IMR-90 (cell line): Measurements from ENCODE around the gene STK32A. TPM values are rescaled to one million over a fixed set of nuclear protein-coding genes. Genes with fewer than 3 reads are reported as not detected.

Experiments used
- ATAC-seq: fragments of 200-7000 bp; cut with Tn5 transposase; 2 replicates; pipeline ENCODE4 v1.9.1; 2020; ENCODE audit warnings: low read depth, mild to moderate bottlenecking, moderate library complexity
- BruUV-seq: library from RNA; stranded (reverse); fragments of 400-500 nt; replicated peaks from 2 replicates; lab custom pipeline; 2021; lab: Mats Ljungman, UMichigan
- CTCF ChIA-PET: fragments of 300-600 bp; formaldehyde crosslinking; extraction: SDS; loops from one replicate; lab custom pipeline; 2021; ENCODE audit warnings: antibody characterized with exemption; lab: Yijun Ruan, JAX
- POLR2A ChIA-PET: fragments of 300-600 bp; sonication (Branson Sonifier 250); formaldehyde crosslinking; loops from one replicate; lab custom pipeline; 2022; ENCODE audit warnings: antibody characterized with exemption; ENCODE audit not compliant: unreplicated experiment; lab: Charles Lee
- DNase-seq: peaks from one replicate; pipeline ENCODE4 v3.0.0; 2013
- H2AFZ ChIP-seq: replicated peaks from 2 replicates; pipeline ENCODE3; 2013; ENCODE audit warnings: low read length, mild to moderate bottlenecking; ENCODE audit not compliant: poor library complexity
- H2AK5ac ChIP-seq: 2 replicates; pipeline ENCODE4 v1.6.1; 2013; ENCODE audit warnings: low read depth, low read length, inconsistent platforms
- H2AK9ac ChIP-seq: replicated peaks from 2 replicates; pipeline ENCODE3; 2013; ENCODE audit warnings: mild to moderate bottlenecking, low read depth, low read length, moderate library complexity; ENCODE audit not compliant: poor library complexity
- H2BK120ac ChIP-seq: 2 replicates; pipeline ENCODE4 v1.6.1; 2013; ENCODE audit warnings: low read depth, low read length, inconsistent platforms
- H2BK15ac ChIP-seq: 3 replicates; pipeline ENCODE4 v1.6.1; 2013; ENCODE audit warnings: low read depth, low read length, inconsistent platforms
- H2BK20ac ChIP-seq: 2 replicates; pipeline ENCODE4 v1.6.1; 2013; ENCODE audit warnings: low read depth, mild to moderate bottlenecking, inconsistent platforms, low read length, moderate library complexity
- H2BK5ac ChIP-seq: 2 replicates; pipeline ENCODE4 v1.6.1; 2013; ENCODE audit warnings: mild to moderate bottlenecking, low read depth, low read length, inconsistent platforms; ENCODE audit not compliant: poor library complexity, severe bottlenecking
- H3K14ac ChIP-seq: replicated peaks from 2 replicates; pipeline ENCODE4 v1.6.1; 2013; ENCODE audit warnings: low read depth, low read length, inconsistent platforms
- H3K18ac ChIP-seq: 2 replicates; pipeline ENCODE4 v1.6.1; 2013; ENCODE audit warnings: low read depth, low read length, control low read depth
- H3K23ac ChIP-seq: 2 replicates; pipeline ENCODE4 v1.6.1; 2013; ENCODE audit warnings: low read depth, low read length, inconsistent platforms
- H3K27ac ChIP-seq: 2 replicates; pipeline ENCODE4 v1.5.1; 2013; ENCODE audit warnings: mild to moderate bottlenecking, control low read depth, low read length; ENCODE audit not compliant: insufficient read depth
- H3K27me3 ChIP-seq: 2 replicates; pipeline ENCODE4 v1.6.1; 2013; ENCODE audit warnings: low read length; ENCODE audit not compliant: control insufficient read depth, insufficient read depth
- H3K36me3 ChIP-seq: 2 replicates; pipeline ENCODE4 v1.6.1; 2013; ENCODE audit warnings: low read length, mixed read lengths; ENCODE audit not compliant: control insufficient read depth, insufficient read depth
- H3K4ac ChIP-seq: 2 replicates; pipeline ENCODE4 v1.6.1; 2013; ENCODE audit warnings: low read depth, low read length, inconsistent platforms
- H3K4me1 ChIP-seq: 2 replicates; pipeline ENCODE4 v1.6.1; 2013; ENCODE audit warnings: low read length, mixed read lengths; ENCODE audit not compliant: control insufficient read depth, insufficient read depth
- H3K4me2 ChIP-seq: 2 replicates; pipeline ENCODE4 v1.6.1; 2013; ENCODE audit warnings: low read depth, mild to moderate bottlenecking, control low read depth, low read length, moderate library complexity
- H3K4me3 ChIP-seq: 2 replicates; pipeline ENCODE4 v1.5.1; 2013; ENCODE audit warnings: low read depth, mild to moderate bottlenecking, control low read depth, low read length, moderate library complexity; ENCODE audit not compliant: insufficient read depth
- H3K56ac ChIP-seq: 2 replicates; pipeline ENCODE4 v1.6.1; 2013; ENCODE audit warnings: low read length, inconsistent platforms; ENCODE audit not compliant: insufficient read depth; ENCODE audit errors: extremely low read depth
- H3K79me1 ChIP-seq, 2 experiments: 2 replicates each; pipeline ENCODE4 v1.6.1; 2013; ENCODE audit warnings: low read length in 2 of 2, inconsistent platforms in 1 of 2, low read depth in 1 of 2
- H3K9ac ChIP-seq: 2 replicates; pipeline ENCODE4 v1.6.1; 2013; ENCODE audit warnings: low read depth, low read length, control low read depth
- H3K9me1 ChIP-seq: 2 replicates; pipeline ENCODE4 v1.6.1; 2013; ENCODE audit warnings: low read length, inconsistent platforms; ENCODE audit not compliant: insufficient read depth
- H3K9me3 ChIP-seq: 2 replicates; pipeline ENCODE4 v1.6.1; 2013; ENCODE audit warnings: low read length; ENCODE audit not compliant: control insufficient read depth, insufficient read depth
- H4K20me1 ChIP-seq: 2 replicates; pipeline ENCODE4 v1.6.1; 2013; ENCODE audit warnings: low read length, inconsistent platforms; ENCODE audit not compliant: insufficient read depth
- H4K5ac ChIP-seq: 2 replicates; pipeline ENCODE4 v1.6.1; 2013; ENCODE audit warnings: mild to moderate bottlenecking, low read depth, low read length, control low read depth
- H4K8ac ChIP-seq, 2 experiments: 2 replicates each; pipeline ENCODE4 v1.6.1; 2013; ENCODE audit warnings: low read depth in 2 of 2, low read length in 2 of 2, control low read depth in 1 of 2, inconsistent platforms in 1 of 2
- H4K91ac ChIP-seq: 2 replicates; pipeline ENCODE4 v1.6.1; 2013; ENCODE audit warnings: low read depth, low read length, inconsistent platforms; ENCODE audit not compliant: insufficient read depth
- BHLHE40 ChIP-seq: fragments of 150-350 bp; IDR thresholded peaks from 2 replicates; pipeline ENCODE4 v1.6.1; 2016; ENCODE audit warnings: mild to moderate bottlenecking, low read depth, low read length
- FOS ChIP-seq: fragments of 150-350 bp; IDR thresholded peaks from 2 replicates; pipeline ENCODE4 v1.6.1; 2016; ENCODE audit warnings: low read depth, low read length
- MXI1 ChIP-seq: IDR thresholded peaks from 2 replicates; pipeline ENCODE4 v1.6.1; 2012; ENCODE audit warnings: low read depth, mild to moderate bottlenecking, low read length, moderate library complexity, borderline replicate concordance
- NFE2L2 ChIP-seq: fragments of 150-350 bp; IDR thresholded peaks from 2 replicates; pipeline ENCODE4 v1.6.1; 2016; ENCODE audit warnings: low read depth, mild to moderate bottlenecking, low read length
- USF2 ChIP-seq: fragments of 150-350 bp; IDR thresholded peaks from 2 replicates; pipeline ENCODE4 v1.6.1; 2017; ENCODE audit warnings: mild to moderate bottlenecking, antibody characterized with exemption, low read length, low read depth
- WGBS, 2 experiments: methylation state at CpG; one replicate each; pipeline versions ENCODE4 v1.1.5 to v1.1.7; 2013; ENCODE audit warnings: missing lambda C conversion rate in 2 of 2; ENCODE audit not compliant: insufficient read length in 1 of 2; ENCODE audit errors: extremely low coverage in 2 of 2; 5-methylcytosine and 5-hydroxymethylcytosine counted together
- dilution Hi-C: fragments of 300-500 bp; cut with HindIII; formaldehyde crosslinking; loops from one replicate; pipeline ENCODE4 v1.14.3; 2018; ENCODE audit warnings: low sequenced_read_pairs; ENCODE audit not compliant: unreplicated experiment
- in situ Hi-C: fragments of 300-500 bp; cut with MboI; formaldehyde crosslinking; loops from 3 replicates; pipeline ENCODE4 v1.14.3; 2019; ENCODE audit warnings: low sequenced_read_pairs, inconsistent platforms, mixed read lengths
- intact Hi-C: fragments of 100-400 bp; cut with micrococcal nuclease; formaldehyde crosslinking; loops from 2 replicates; pipeline ENCODE4 v1.10.0; 2022
- polyA plus RNA-seq, 3 experiments: library from polyadenylated mRNA; depleted of rRNA; stranded (reverse); fragments of >200 nt; gene quantifications; 2 replicates each; pipeline ENCODE4 v1.2.3, GENCODE V29; 2012; ENCODE audit warnings: low replicate concordance in 1 of 3
- total RNA-seq: library from RNA; depleted of rRNA; stranded (reverse); fragments of >200 nt; gene quantifications from 2 replicates; pipeline ENCODE4 v1.2.3, GENCODE V29; 2012

The STK32A gene
- total and polyA plus RNA-seq, 2 of the 4 experiments (the other 2 are of a cell fraction), result 0.12 to 0.18 TPM

DNA sequence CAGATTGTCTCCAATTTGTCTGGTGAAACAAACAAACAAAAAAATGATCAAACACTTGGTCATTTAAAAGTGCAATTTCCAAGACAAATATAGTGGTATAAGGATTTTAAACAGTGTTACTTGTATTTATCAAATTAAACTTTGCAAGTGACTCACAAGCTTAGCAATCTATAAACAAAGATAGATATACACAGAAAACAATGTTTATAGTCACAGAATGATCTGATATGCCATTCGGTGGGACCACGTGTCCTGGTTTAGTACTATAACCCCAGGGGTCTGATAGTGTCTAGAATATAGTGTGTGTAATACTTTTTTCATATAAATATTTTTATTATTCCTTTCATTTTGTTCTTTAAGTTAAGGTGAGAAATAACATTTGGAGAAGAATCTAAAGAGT, 183.8 kb downstream of the STK32A start:
- Histone ChIP-seq H3K27me3 (no peaks in the 10 kb centered on the region), H4K91ac (0 out of 2 replicates have a peak overlapping the region, but pooled peaks have one; percentile 44), H2AFZ (no peak overlapping the region), H2BK120ac (peak overlapping the region; percentile 72; the same call in 1 of the 2 replicates), H2BK5ac (peak overlapping the region; percentile 40), H3K56ac (no peak overlapping the region), H3K9ac (no peak overlapping the region), H4K20me1 (peaks cover 4% of the 10 kb centered on the region; the same call in 1 of the 2 replicates), H3K9me1 (peaks cover 22% of the 10 kb centered on the region), H3K4me3 (no peak overlapping the region), H3K27ac (no peak overlapping the region; the same call in 1 of the 2 replicates), H3K4me2 (peak overlapping the region; percentile 61; the same call in 1 of the 2 replicates), H3K4ac (no peak overlapping the region; the same call in 1 of the 2 replicates), H4K5ac (no peak overlapping the region; the same call in 1 of the 2 replicates), H4K8ac (peak overlapping the region in 1 of 2 experiments; percentile 48; a peak in 1 of 4 replicates), H3K36me3 (0 out of 2 replicates have a peak, but pooled peaks cover 2% of the 10 kb centered on the region), H3K4me1 (peaks cover 17% of the 10 kb centered on the region), H3K79me1 (peaks cover 4 to 31% of the 10 kb centered on the region in 2 experiments; a peak in 3 of 4 replicates), H3K23ac (no peak overlapping the region), H3K18ac (peak overlapping the region; percentile 64; the same call in 1 of the 2 replicates), H3K14ac (peak overlapping the region; percentile 27; the same call in 1 of the 2 replicates), H2BK20ac (peak overlapping the region; percentile 67; the same call in 1 of the 2 replicates), H2AK9ac (no peak overlapping the region), H2BK15ac (no peak overlapping the region), H3K9me3 (no peaks in the 10 kb centered on the region), H2AK5ac (peak overlapping the region; percentile 65; the same call in 1 of the 2 replicates)
- in situ Hi-C loops (no loop called here), intact Hi-C loops (no loop called here), dilution Hi-C loops (no loop called here)
- ATAC-seq, result peak; percentile 61
- no CpG with 5 or more reads among the region's 2 CpGs for WGBS, 2 experiments
- DNase-seq, result peak; percentile 47
- POLR2A ChIA-PET, result no interaction called here
- TF ChIP-seq FOS, result peak; percentile 70; the same call in 1 of the 2 replicates
- TF ChIP-seq NFE2L2, result no peak
- no peak for TF ChIP-seq MXI1
- TF ChIP-seq USF2, result peak; percentile 82
- no peak for TF ChIP-seq BHLHE40
- CTCF ChIA-PET, result interaction anchor here (1.2 to 1.5 kb wide), 3 partner anchors 15 to 140 kb away, joined by 3 to 4 read pairs (median 4); no protein-coding TSS in a partner anchor
- no TSS peak for BruUV-seq
